GM12875 (cell line): Measurements from ENCODE around the gene ZNF575.
"Not testable (repeated sequence)": the region's sequence is repeated elsewhere in the genome, so short reads cannot be mapped to it uniquely, and the experiment has no call there.

Experiments
- H3K4me3 ChIP-seq: one replicate; pipeline ENCODE4 v1.5.1; 2011; ENCODE audit warnings: low read depth, low read length, control low read depth
- TF ChIP-seq, protein P1 (sequence below): IDR thresholded peaks from 2 replicates; pipeline ENCODE4 v1.5.1; 2011; ENCODE audit warnings: low read depth, mild to moderate bottlenecking, control low read depth, inconsistent platforms, low read length, moderate library complexity, borderline replicate concordance; ENCODE audit not compliant: insufficient read depth

Gene ZNF575

DNA sequence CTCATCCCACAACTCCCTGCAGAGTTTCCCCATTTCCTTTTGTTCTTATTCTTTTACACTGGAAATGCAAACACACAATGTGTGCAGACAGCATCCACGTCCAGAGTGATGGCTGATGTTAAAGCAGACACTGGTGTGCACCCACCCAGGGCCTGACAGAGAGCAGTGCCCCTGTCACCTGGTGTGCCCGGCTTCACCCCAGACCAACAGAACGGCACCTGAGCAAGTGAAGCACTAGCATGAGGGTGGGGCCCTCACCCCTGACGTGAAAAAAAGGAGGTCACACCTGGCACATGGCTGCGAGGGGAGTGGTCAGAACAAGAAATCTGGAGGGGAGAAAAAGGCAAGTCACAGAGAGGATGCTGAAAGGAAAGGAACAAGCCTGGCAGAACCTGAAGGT lies 12.3 kb downstream of the ZNF575 start:
- no peak overlapping the region for H3K4me3 ChIP-seq

DNA sequence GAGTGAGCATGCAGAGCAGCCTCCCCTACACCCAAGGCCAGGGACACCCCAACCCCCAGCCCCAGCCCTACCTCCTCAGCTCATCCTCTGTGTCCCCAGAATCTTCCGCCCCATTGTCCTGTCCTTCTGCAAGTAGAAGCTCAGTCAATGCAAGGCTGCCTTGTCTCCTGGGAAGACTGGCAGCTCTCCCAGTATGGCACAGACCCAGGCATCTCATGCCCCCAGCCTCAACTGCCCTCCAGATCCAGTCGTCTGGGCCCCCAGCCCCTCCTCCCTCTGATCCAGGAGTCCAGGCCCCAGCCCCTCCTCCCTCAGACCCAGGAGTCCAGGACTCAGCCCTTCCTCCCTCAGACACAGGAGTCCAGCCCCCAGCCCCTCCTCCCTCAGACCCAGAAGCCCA lies 13.0 kb downstream of the ZNF575 start:
- TF ChIP-seq, protein P1, sequence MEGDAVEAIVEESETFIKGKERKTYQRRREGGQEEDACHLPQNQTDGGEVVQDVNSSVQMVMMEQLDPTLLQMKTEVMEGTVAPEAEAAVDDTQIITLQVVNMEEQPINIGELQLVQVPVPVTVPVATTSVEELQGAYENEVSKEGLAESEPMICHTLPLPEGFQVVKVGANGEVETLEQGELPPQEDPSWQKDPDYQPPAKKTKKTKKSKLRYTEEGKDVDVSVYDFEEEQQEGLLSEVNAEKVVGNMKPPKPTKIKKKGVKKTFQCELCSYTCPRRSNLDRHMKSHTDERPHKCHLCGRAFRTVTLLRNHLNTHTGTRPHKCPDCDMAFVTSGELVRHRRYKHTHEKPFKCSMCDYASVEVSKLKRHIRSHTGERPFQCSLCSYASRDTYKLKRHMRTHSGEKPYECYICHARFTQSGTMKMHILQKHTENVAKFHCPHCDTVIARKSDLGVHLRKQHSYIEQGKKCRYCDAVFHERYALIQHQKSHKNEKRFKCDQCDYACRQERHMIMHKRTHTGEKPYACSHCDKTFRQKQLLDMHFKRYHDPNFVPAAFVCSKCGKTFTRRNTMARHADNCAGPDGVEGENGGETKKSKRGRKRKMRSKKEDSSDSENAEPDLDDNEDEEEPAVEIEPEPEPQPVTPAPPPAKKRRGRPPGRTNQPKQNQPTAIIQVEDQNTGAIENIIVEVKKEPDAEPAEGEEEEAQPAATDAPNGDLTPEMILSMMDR = no peak
- H3K4me3 ChIP-seq = no peak overlapping the region

More for the DNA sequence above, 12.3 kb downstream of the ZNF575 start:
- TF ChIP-seq, protein P1 = no peak

DNA sequence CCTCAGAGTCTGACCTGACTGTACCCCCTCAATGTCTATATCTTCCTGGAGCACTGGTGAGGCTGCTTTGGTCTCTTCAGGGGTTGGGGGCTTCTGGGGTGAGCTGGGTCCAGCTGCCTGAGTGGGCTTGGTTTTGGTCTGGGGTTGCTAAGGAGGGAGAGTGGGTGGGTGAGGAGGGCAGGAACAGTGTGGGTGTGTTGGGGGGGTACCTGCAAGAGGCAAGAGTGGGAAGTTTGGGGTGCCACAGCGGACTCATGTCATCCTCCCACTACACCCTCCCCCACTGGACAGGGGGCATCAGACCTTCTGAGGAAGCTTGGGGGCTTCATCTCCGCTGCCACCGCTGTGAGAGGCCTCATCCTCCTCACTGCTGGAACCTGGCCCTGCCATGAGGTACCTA lies 13.6 kb downstream of the ZNF575 start:
- no peak overlapping the region for H3K4me3 ChIP-seq
- TF ChIP-seq, protein P1 = no peak

DNA sequence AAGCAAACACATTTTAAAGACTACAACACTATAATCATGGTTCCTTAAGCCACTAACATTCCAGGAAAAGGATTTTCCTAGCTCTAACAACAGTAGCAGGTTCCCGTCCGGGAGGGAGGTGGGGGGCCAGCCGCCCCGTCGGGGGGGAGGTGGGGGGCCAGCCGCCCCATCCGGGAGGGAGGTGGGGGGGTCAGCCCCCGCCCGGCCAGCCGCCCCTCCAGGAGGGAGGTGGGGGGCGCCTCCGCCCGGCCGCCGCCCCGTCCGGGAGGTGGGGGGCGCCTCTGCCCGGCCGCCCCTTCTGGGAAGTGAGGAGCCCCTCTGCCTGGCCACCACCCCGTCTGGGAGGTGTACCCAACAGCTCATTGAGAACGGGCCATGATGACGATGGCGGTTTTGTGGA lies 14.9 kb downstream of the ZNF575 start:
- not testable (repeated sequence) for H3K4me3 ChIP-seq

DNA sequence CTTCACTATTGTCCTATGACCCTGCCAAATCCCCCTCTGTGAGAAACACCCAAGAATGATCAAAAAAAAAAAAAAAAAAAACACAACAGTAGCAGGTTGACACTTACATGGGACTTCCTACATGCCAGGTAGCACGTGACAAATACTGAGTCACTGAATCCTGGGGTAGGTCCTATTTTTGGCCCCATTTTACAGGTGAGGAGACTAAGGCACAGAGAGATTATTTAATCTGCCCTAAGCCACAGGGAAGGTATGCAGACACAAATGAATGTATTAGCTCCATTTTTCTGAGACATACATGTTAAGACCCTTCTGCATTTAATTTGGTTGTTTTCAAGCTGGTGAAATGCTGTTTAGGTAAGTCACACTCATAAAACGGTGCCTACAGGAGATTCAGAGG lies 15.7 kb downstream of the ZNF575 start:
- H3K4me3 ChIP-seq = no peak overlapping the region
- TF ChIP-seq, protein P1 = no peak

DNA sequence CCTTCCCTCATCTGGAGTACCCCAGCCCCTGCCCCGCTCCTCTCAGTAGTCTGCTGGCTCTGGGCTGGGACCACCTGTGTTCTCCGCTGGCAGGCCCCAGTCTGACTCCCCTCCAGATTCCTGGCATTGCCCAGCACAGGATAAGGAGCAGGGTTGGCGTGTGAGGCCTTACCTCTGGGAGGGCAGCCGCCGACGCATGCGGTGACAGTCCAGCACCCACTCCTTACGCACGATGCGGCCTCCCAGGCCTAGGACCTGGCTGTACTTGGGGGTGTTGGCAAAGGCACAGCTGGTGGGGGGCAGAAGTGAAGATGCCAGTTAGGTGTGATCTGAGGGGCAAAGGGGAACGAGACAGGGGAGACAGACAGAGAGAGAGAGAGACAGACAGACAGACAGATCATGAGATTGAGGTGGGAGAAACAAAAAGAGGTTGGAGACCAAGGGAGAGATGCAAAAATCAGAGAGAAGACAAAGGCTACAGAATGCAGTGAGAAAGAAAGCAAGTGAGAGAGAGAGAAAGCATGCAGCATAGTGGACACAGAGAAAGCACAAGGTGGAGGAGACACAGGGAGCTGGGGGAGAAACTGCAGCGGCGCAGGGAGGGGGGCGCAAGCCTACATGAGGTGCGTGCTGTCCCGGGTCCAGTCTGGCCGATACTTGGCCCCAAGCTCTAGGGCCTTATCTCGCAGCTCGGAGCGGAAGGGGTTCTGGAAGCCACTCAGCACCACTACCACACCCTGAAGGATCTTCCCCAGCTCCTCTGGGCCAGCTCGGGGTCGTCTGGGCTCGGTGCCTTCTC lies 18.6 kb downstream of the ZNF575 start:
- TF ChIP-seq, protein P1 = no peak
- no peak overlapping the region for H3K4me3 ChIP-seq

DNA sequence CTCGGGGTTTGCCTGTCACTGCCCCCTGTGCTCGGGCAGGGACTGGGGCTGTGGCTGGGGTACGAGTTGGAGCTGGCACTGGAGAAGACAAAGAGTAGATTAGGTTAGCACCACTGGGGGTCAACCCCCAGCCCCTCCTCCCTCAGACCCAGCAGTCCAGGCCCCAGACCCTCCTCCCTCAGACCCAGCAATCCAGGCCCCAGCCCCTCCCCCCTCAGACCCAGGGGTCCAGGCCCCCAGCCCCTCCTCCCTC lies 19.1 kb downstream of the ZNF575 start:
- TF ChIP-seq, protein P1 = no peak
- no peak overlapping the region for H3K4me3 ChIP-seq
